WTC11 (cell line): ENCODE data around the gene GDF2.

Experiments used
- CREM ChIP-seq: sonication (generic); formaldehyde crosslinking; IDR thresholded peaks from 2 replicates; pipeline ENCODE4 v1.8.1; 2022; ENCODE audit warnings: mild to moderate bottlenecking, missing genetic modification reagents, moderate library complexity
- CTCF ChIP-seq: fragments of 200-600 bp; IDR thresholded peaks from 2 replicates; pipeline ENCODE4 v1.8.0; 2022; ENCODE audit warnings: antibody characterized with exemption
- E2F4 ChIP-seq: sonication (generic); formaldehyde crosslinking; IDR thresholded peaks from 2 replicates; pipeline ENCODE4 v1.8.1; 2022; ENCODE audit warnings: low read depth, mild to moderate bottlenecking, moderate library complexity, missing genetic modification reagents, borderline replicate concordance
- ELF4 ChIP-seq: sonication (generic); formaldehyde crosslinking; IDR thresholded peaks from 2 replicates; pipeline ENCODE4 v1.8.1; 2022; ENCODE audit warnings: low read depth, mild to moderate bottlenecking, moderate library complexity, missing genetic modification reagents
- ESRRA ChIP-seq: sonication (generic); formaldehyde crosslinking; IDR thresholded peaks from 2 replicates; pipeline ENCODE4 v1.8.1; 2022; ENCODE audit warnings: mild to moderate bottlenecking, missing genetic modification reagents, borderline replicate concordance
- FOXJ3 ChIP-seq: sonication (generic); formaldehyde crosslinking; IDR thresholded peaks from 2 replicates; pipeline ENCODE4 v1.9.0; 2021; ENCODE audit warnings: missing genetic modification reagents, mild to moderate bottlenecking, borderline replicate concordance
- JUN ChIP-seq: sonication (generic); formaldehyde crosslinking; IDR thresholded peaks from 2 replicates; pipeline ENCODE4 v1.8.0; 2023; ENCODE audit warnings: mild to moderate bottlenecking, missing genetic modification reagents
- NFATC4 ChIP-seq: fragments of 250-450 bp; sonication (Bioruptor Pico); IDR thresholded peaks from 2 replicates; pipeline ENCODE4 v1.9.0; 2021; ENCODE audit warnings: mild to moderate bottlenecking
- NFE2L1 ChIP-seq: sonication (generic); formaldehyde crosslinking; IDR thresholded peaks from 2 replicates; pipeline ENCODE4 v1.8.1; 2023; ENCODE audit warnings: missing genetic modification reagents
- NFYB ChIP-seq: sonication (generic); formaldehyde crosslinking; conservative IDR thresholded peaks from 2 replicates; pipeline ENCODE4 v1.8.0; 2022; ENCODE audit warnings: low read depth, missing genetic modification reagents
- OVOL2 ChIP-seq: fragments of 250-450 bp; sonication (Bioruptor Pico); IDR thresholded peaks from 2 replicates; pipeline ENCODE4 v1.9.0; 2021; ENCODE audit warnings: mild to moderate bottlenecking, borderline replicate concordance
- TEAD4 ChIP-seq: sonication (generic); formaldehyde crosslinking; IDR thresholded peaks from 2 replicates; pipeline ENCODE4 v1.8.0; 2022; ENCODE audit warnings: mild to moderate bottlenecking, missing genetic modification reagents
- TF ChIP-seq, protein P1 (sequence below): sonication (generic); formaldehyde crosslinking; IDR thresholded peaks from 2 replicates; pipeline ENCODE4 v1.8.1; 2023; ENCODE audit warnings: mild to moderate bottlenecking, moderate library complexity, missing genetic modification reagents
- TF ChIP-seq, protein P2 (sequence below): sonication (generic); formaldehyde crosslinking; IDR thresholded peaks from 2 replicates; pipeline ENCODE4 v1.8.0; 2022; ENCODE audit warnings: mild to moderate bottlenecking, missing genetic modification reagents

DNA sequence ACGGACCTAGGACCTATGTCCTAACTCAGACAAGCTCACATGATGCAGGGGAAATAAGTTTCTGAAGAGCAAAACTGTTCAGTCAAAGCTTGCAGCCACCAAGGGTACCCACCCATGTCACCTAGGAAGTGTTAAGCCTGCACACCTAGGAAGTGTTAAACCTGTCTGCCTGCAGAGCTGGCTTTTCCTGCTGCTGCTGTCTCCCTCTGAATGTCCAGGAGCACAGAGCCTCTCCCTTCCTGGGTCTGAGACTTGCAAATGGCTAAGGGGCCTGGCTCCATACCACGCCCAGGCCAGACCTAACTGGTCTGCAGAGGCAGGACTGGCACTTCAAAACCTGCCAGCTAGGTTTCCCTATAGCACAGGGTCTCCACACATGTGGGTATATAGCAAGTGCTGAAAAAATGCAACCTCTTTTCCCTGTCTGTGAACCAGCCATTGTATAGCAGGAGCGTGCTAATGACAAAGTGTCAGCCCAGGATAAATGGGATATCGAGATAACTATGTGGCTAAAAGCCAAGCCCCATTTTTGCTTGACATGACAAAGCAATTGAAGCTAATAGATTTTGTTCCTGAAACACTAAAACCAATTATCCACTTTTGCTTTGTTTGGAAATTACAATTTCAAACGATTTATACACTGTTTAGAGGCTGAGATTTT, 1.5 kb downstream of the GDF2 start:
- TF ChIP-seq CTCF (no peak), FOXJ3 (CRISPR knock-in tag) (no peak), JUN (CRISPR knock-in tag) (no peak), CREM (CRISPR knock-in tag) (no peak), NFYB (CRISPR knock-in tag) (no peak), E2F4 (CRISPR knock-in tag) (no peak), NFATC4 (no peak), ELF4 (no peak), TEAD4 (no peak), ESRRA (no peak), NFE2L1 (CRISPR knock-in tag) (no peak), OVOL2 (CRISPR knock-in tag) (no peak)
- TF ChIP-seq, protein P1, sequence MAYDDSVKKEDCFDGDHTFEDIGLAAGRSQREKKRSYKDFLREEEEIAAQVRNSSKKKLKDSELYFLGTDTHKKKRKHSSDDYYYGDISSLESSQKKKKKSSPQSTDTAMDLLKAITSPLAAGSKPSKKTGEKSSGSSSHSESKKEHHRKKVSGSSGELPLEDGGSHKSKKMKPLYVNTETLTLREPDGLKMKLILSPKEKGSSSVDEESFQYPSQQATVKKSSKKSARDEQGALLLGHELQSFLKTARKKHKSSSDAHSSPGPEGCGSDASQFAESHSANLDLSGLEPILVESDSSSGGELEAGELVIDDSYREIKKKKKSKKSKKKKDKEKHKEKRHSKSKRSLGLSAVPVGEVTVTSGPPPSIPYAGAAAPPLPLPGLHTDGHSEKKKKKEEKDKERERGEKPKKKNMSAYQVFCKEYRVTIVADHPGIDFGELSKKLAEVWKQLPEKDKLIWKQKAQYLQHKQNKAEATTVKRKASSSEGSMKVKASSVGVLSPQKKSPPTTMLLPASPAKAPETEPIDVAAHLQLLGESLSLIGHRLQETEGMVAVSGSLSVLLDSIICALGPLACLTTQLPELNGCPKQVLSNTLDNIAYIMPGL = no peak
- TF ChIP-seq, protein P2, sequence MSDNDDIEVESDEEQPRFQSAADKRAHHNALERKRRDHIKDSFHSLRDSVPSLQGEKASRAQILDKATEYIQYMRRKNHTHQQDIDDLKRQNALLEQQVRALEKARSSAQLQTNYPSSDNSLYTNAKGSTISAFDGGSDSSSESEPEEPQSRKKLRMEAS (CRISPR knock-in tag) = no peak
